Omental fat pad (tissue), 4 donors: ENCODE data around the gene COQ6. TPM values are rescaled to one million over a fixed set of nuclear protein-coding genes. Genes with fewer than 3 reads are reported as not detected.
"Not testable (repeated sequence)": the region's sequence is repeated elsewhere in the genome, so short reads cannot be mapped to it uniquely, and the experiment has no call there.

Experiments
- ATAC-seq: fragments of 150-250 bp; one replicate; pipeline ENCODE4 v1.9.1; 2016; ENCODE audit warnings: mild to moderate bottlenecking, moderate library complexity; ENCODE audit not compliant: low FRiP score
- DNase-seq: peaks from one replicate; pipeline ENCODE4 v3.0.0-alpha.2; 2019; ENCODE audit warnings: low spot score
- CTCF ChIP-seq, 3 donors: fragments of 450-650 bp; IDR thresholded peaks; one replicate each; pipeline ENCODE4 v1.5.1; 2016 to 2017; ENCODE audit warnings: antibody characterized with exemption in 3 of 3, mild to moderate bottlenecking in 3 of 3, moderate library complexity in 2 of 3
- total RNA-seq, 4 donors: library from RNA; depleted of rRNA; stranded (reverse); fragments of >200 nt; gene quantifications; one replicate each; pipeline ENCODE4 v1.1.0, GENCODE V29; 2016

The COQ6 gene
- total RNA-seq, result 10 to 100 TPM; 17.8 to 57.2 (median 27.4) TPM

DNA sequence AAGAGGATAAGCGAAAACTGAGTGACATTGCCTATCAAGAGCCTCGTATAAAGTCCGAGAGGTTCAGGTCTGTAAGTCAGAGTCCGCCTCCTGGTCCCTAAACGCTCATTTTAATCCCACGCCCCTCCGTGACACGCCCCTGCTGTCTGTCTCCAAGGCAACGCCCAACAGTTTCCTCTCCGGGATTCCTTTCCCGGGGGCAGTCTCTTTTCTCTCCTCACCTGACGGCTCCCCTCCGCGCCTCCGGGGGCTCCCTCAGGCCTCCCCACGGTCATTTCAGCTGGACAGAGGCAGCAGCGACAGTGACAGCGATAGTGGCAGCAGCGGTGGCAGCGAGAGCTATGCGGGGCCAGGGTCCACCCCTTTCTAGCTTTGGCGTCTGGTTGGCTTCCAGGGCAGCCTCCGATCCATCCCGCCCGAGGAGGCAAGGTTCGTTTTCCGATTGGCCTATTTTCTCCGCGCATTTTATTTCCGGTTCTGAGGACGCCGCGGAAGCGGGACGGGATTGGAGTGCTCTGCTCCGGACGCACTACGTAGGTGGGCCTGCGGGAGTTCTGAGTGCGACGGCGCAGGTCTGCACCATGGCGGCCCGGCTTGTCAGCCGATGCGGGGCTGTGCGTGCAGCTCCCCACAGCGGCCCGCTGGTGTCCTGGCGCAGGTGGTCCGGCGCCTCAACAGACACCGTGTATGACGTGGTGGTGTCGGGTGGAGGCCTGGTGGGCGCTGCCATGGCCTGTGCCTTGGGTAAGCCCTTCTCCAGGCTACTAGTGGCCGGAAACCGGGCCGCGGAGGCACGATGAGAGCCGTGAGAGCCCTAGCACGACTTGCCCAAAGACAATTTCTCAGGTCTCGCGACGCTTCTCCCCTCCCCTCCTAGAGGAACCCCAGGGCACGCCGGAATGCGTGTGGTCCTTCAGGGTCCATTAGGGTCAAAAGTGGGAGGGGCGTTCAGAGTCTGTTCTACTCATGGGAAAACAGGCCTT lies at the start of gene COQ6, which contains the start of gene FAM161B:
TSS of gene COQ6 (plus strand) at position 551 of the 983 bp plus-strand sequence. CDS start at position 582, 31 bp downstream.
TSS of gene FAM161B (minus strand) at position 343 of the 983 bp plus-strand sequence. CDS start at position 275, 68 bp downstream.
- DNase-seq (peak; percentile 76), ATAC-seq (peak; percentile 99)
- TF ChIP-seq CTCF (IDR thresholded peaks at IDR 0.05), result no peak

DNA sequence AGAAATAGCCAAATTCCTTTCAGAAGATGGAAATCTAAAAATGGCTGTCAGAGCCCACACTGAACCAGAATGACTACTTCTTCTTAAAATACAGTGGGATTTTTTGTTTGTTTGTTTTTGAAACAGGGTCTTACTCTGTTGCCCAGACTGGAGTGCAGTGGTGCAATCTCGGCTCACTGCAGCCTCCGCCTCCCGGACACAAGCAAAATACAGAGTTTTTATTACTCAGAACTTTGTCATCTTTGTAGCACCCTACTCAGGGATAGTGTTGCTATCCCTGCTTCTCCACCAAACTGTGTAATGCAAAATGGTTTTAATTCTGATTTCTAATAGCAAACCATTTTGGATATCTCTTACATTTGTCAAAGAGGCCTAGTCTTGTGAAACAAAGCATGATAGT lies 47.1 kb upstream of the COQ6 start:
- ATAC-seq, result no peak
- DNase-seq, result no peak
- no peak for TF ChIP-seq CTCF (IDR thresholded peaks at IDR 0.05)

DNA sequence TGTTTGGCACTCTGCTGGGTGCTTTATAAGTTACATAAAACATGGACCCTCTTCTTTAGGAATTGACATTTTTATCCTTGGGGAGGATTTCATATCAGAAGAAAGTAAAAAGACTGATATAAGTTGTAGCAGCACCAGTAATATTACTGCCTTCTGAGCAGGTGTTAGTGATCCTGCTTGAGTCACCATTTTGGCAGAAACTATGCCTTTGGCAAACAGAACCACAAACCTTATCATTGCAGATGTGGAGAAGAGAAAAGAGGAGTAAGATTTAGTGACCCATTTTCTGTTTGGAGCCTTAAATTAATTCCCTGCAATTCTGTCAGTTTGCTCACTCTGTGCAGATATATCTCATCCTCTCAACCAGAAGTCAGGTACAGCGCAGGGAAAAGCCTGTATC lies 40.4 kb upstream of the COQ6 start:
- ATAC-seq (no peak), DNase-seq (no peak)
- no peak for TF ChIP-seq CTCF (IDR thresholded peaks at IDR 0.05)

GRCh38 chr14:73913256-73913655 lies 36.8 kb upstream of the COQ6 start:
- DNase-seq (no peak), ATAC-seq (no peak)
- TF ChIP-seq CTCF (IDR thresholded peaks at IDR 0.05), result no peak

DNA sequence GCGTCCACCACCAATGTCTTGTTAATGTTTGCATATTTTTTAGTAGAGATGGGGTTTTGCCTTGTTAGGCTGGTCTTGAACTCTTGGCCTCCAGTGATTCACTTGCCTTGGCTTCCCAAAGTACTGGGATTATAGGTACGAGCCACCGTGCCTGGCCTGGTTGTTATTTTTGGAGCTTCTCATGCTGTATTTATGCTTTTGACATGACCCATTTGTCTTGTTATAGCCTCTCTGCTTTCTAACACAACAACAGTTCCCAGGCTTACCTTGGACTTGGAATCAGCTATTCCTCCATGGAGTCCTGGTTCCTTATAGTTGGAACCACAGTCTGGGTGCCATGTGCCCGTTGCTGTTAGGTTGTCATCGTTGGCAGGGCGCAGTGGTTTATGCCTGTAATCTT lies 33.8 kb upstream of the COQ6 start:
- TF ChIP-seq CTCF (IDR thresholded peaks at IDR 0.05), result no peak
- ATAC-seq (no peak), DNase-seq (no peak)

DNA sequence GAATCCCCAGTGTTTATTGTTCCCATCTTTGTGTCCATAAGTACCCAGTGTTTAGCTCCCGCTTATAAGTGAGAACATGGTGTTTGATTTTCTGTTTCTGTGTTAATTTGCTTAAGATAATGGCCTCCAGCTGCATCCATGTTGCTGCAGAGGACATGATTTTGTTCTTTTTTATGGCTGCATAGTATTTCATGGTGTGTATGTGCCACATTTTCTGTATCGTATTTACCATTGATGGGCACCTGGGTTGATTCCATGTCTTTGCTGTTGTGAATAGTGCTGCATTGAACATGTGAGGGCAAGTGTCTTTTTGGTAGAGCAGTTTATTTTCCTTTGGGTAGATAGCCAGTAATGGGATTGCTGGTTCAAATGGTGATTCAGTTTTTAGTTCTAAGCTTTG lies 30.6 kb upstream of the COQ6 start:
- not testable (repeated sequence) for ATAC-seq, DNase-seq

- ATAC-seq (no peak), DNase-seq (no peak)
- no peak for TF ChIP-seq CTCF (IDR thresholded peaks at IDR 0.05)
These were observed 25.8 kb upstream of the COQ6 start for GRCh38 chr14:73924337-73924736.
